NK-92 (cell line): ENCODE measurements around the gene AGBL3.

Source experiments
- DNase-seq: peaks from one replicate; lab custom pipeline; 2025; ENCODE audit not compliant: unreplicated experiment; lab: John Stamatoyannopoulos, UW

Gene AGBL3

GRCh38 chr7:135143885-135144668 is 157.8 kb downstream of the AGBL3 start:
- no peak for DNase-seq

- no peak for DNase-seq
These were observed 161.1 kb downstream of the AGBL3 start for GRCh38 chr7:135147341-135147898.

- DNase-seq = no peak
These were observed 161.8 kb downstream of the AGBL3 start, which contains the start of gene TMEM140 for GRCh38 chr7:135147899-135148721. TMEM140 (plus strand) TSS chr7:135148072; CDS start chr7:135164442, 16,370 bp downstream.

- no peak for DNase-seq
These were observed 163.9 kb downstream of the AGBL3 start for GRCh38 chr7:135150072-135150782.

DNA sequence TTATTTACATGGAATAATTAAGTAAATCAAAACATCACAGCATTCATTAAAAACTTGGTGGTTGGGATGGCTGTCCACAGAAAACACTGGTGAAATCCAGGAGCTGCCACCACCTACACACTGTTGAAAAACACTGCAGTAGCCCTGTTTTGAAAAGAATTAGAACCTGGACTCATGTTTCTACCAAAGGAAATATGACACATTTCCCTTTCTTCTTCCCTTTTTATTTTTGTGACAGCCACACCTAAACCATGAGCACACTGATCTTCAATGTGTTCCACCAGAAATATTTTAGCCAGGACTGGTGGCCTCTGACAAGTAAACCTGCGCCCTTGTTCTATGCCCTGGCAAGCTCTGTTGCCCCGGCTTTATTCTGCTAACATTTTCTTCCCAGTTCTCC is 164.8 kb downstream of the AGBL3 start:
- DNase-seq = no peak

- DNase-seq = no peak
These were observed 165.2 kb downstream of the AGBL3 start for GRCh38 chr7:135151533-135151932.

DNA sequence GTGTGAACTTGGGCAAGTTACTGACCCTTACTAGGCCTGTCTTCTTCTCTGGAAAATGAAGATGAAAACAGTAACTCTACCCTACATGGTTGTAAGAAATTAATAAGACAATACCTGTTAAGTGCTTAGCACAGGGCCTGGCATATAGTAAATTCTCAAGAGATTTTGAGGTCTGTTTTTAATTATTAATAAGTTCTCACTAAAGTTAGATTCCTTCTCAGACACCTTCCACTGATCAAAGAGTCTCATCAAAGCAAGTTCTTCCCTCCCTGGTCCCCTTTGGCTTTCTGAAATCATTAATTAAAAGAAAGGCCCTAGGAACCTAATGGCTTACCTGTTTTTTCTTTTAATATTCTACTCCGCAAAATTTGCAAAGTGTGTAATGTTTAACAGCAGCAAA is 166.1 kb downstream of the AGBL3 start:
- DNase-seq = no peak

DNA sequence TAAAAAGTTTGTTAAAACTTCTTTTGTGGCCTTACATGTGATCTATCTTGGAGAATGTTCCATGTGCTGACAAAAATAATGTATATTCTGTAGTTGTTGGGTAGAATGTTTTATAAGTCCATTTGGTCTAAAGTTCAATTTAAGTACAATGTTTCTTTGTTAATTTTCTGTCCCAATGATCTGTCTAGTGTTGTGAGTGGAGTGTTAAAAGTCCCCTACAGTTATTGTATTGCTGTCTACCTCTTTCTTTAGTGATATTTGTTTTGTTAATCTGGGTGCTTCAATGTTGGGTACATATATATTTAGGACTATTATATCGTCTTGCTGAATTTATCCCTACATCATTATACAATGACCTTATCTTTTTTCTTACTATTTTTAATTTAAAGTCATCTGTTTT is 168.4 kb downstream of the AGBL3 start:
- DNase-seq = no peak

DNA sequence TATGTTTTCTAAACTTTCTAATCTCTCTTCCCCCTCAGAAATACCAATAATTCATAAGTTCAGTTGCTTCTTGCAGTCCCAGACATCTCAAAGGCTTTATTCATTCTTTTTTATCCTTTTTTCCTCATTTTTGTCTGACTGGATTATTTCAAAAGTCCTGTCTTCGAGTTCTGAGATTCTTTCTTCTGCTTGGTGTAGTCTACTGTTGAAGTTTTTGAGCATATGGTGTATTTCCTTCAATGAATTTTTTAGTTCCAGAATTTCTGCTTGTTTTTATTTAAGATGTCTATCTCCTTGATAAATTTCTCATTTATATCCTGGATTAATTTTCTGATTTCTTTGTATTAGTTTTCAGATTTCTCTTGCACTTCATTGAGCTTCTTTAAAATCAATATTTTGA is 170.0 kb downstream of the AGBL3 start:
- DNase-seq = no peak

GRCh38 chr7:135158141-135158655 is 171.9 kb downstream of the AGBL3 start:
- DNase-seq = no peak

- no peak for DNase-seq
These were observed 172.6 kb downstream of the AGBL3 start for GRCh38 chr7:135158874-135159273.

- no peak for DNase-seq
These were observed 173.2 kb downstream of the AGBL3 start for GRCh38 chr7:135159359-135160085.

DNA sequence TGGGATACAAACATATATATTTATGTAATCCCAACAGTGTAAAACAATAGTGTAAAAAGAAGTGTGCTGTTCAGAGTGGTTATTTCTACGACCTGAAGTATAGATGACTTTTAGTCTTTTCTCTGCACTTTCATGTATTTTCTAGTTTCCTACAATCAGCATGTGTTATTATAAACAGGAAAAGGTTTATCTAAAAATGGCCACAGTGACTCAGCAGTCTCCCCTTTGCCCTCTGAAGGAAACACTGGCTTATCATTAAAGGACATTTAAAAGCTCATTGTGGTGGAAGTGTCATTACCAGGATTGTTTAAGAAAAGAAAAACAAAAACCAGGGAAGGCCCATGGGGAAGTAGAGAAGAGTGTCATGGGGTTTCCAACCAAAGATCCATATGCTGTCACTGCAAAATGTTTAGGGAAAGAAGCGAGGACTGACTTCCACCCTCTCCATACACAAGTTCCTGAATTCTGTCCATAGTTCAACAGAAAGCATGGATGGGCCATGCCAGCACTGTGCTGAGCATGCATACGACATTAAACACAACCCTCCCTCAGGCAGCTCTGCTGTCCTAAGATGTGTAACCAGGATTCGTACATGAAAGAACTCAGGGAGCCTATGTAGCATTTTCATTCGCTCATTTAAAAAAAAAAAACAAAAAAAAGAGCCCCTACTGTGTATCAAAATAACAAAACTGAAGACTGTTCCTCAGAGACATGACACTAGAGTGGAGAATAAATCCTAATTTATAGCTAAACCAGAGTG is 174.0 kb downstream of the AGBL3 start:
- no peak for DNase-seq

DNA sequence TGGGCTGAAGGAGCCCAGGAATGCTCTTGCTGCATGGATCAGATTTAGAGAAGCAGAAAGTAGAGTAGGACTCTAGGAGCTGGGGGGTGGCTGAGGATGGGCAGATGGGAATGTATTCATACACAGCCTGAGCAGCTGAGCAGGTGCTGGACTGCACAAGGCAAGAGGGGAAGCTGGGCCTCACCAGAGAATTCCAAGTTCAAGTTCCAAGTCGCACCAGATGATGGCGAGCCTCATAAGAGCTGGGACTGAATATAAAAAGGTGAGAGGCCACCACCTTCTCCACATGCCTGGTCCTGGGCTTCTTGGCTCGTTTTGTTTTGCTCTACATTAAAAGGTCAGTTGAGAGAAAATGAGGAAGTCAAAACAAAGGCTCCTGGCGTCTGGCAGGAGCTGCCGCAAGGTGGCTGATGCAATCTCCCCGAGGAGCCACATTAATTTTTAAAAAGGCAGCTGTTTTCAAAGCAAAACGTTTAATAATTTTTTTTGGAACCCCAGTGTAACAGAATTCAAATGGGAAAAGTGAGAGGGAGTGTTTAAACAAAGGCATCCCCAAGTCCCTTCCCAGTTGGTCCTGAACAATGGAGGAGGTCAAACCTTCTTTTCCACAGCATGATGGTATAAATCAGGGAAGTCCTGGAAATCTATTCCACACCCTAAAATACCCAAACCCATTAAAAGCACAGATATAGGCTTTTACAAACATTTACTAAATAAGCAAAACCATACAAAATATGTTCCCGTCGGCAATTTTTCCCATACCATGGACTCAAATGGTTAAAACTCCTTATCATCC is 174.7 kb downstream of the AGBL3 start:
- DNase-seq = no peak

GRCh38 chr7:135161669-135162068 is 175.4 kb downstream of the AGBL3 start:
- DNase-seq = no peak

- no peak for DNase-seq
These were observed 176.2 kb downstream of the AGBL3 start for GRCh38 chr7:135162382-135163001.

GRCh38 chr7:135164357-135165061 is 178.2 kb downstream of the AGBL3 start:
- no peak for DNase-seq

- no peak for DNase-seq
These were observed 179.6 kb downstream of the AGBL3 start for GRCh38 chr7:135165862-135166261.
